22Rv1 (cell line): ENCODE data around the gene AMPH.

Experiments
- ZFX ChIP-seq: fragments of 450-650 bp; IDR thresholded peaks from 2 replicates; pipeline ENCODE4 v1.6.1; 2017; ENCODE audit warnings: antibody characterized with exemption, borderline replicate concordance
- TF ChIP-seq, protein P1 (sequence below): fragments of 450-650 bp; IDR thresholded peaks from 2 replicates; pipeline ENCODE4 v1.5.1; 2017; ENCODE audit warnings: mild to moderate bottlenecking

DNA sequence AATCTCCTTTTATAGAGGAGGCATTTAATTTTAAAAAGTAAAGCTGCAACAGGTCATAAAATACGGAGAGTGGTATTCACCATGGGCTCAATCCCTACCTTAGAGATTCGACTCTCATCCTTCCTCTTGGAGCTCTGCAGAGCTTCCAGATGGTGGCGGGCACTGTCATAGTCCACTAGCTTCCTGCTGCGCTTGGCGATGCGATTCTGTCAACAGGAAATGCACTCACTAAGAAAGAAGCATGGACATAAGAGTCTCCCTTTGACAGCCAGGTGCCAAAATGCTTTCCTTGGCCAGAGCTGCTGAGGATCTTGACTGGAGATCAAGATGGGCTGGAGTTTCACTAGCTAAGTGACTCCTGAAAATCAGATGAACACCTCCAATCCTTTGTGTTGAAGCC is 154.4 kb downstream of the AMPH start:
- TF ChIP-seq, protein P1, sequence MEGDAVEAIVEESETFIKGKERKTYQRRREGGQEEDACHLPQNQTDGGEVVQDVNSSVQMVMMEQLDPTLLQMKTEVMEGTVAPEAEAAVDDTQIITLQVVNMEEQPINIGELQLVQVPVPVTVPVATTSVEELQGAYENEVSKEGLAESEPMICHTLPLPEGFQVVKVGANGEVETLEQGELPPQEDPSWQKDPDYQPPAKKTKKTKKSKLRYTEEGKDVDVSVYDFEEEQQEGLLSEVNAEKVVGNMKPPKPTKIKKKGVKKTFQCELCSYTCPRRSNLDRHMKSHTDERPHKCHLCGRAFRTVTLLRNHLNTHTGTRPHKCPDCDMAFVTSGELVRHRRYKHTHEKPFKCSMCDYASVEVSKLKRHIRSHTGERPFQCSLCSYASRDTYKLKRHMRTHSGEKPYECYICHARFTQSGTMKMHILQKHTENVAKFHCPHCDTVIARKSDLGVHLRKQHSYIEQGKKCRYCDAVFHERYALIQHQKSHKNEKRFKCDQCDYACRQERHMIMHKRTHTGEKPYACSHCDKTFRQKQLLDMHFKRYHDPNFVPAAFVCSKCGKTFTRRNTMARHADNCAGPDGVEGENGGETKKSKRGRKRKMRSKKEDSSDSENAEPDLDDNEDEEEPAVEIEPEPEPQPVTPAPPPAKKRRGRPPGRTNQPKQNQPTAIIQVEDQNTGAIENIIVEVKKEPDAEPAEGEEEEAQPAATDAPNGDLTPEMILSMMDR: no peak
- TF ChIP-seq ZFX: no peak
